GM13977 (cell line): Measurements from ENCODE around the gene FBN2.

ENCODE experiments used
- DNase-seq: peaks from one replicate; pipeline ENCODE4 v3.0.0; 2012; ENCODE audit warnings: low spot score
- in situ Hi-C: fragments of 300-500 bp; cut with MboI; formaldehyde crosslinking; loops from one replicate; pipeline ENCODE4 v1.12.0; 2022; ENCODE audit warnings: low sequenced_read_pairs, low pct_unique_long_range_greater_than_20kb, mixed read lengths, inconsistent platforms; ENCODE audit not compliant: unreplicated experiment
- TF ChIP-seq, protein P1 (sequence below): IDR thresholded peaks from 2 replicates; pipeline ENCODE4 v1.5.1; 2012; ENCODE audit warnings: mild to moderate bottlenecking, control low read depth; ENCODE audit not compliant: insufficient read depth; ENCODE audit errors: extremely low read depth, missing control alignments

The FBN2 gene

DNA sequence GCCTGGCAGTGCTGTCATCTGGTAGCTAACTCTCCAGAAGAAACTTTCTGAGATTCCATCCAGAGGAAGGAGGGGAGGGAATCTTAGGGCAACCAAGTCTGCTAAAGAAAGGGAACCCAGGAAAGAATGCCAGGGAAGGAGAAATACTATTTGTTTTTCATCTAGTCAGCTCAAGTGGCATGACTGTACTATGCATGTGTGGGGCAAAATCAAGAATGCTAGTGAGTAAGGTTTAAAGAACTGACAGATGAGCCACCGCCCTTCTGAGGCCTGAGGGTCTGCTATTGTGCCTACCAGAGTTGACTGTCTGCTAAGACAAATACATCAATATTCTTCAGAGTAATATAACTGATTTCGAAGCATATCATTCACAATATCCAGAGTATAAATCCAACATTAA, 250.3 kb downstream of the FBN2 start:
- TF ChIP-seq, protein P1, sequence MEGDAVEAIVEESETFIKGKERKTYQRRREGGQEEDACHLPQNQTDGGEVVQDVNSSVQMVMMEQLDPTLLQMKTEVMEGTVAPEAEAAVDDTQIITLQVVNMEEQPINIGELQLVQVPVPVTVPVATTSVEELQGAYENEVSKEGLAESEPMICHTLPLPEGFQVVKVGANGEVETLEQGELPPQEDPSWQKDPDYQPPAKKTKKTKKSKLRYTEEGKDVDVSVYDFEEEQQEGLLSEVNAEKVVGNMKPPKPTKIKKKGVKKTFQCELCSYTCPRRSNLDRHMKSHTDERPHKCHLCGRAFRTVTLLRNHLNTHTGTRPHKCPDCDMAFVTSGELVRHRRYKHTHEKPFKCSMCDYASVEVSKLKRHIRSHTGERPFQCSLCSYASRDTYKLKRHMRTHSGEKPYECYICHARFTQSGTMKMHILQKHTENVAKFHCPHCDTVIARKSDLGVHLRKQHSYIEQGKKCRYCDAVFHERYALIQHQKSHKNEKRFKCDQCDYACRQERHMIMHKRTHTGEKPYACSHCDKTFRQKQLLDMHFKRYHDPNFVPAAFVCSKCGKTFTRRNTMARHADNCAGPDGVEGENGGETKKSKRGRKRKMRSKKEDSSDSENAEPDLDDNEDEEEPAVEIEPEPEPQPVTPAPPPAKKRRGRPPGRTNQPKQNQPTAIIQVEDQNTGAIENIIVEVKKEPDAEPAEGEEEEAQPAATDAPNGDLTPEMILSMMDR, result no peak
- no peak for DNase-seq
- in situ Hi-C loops, result no loop called here

DNA sequence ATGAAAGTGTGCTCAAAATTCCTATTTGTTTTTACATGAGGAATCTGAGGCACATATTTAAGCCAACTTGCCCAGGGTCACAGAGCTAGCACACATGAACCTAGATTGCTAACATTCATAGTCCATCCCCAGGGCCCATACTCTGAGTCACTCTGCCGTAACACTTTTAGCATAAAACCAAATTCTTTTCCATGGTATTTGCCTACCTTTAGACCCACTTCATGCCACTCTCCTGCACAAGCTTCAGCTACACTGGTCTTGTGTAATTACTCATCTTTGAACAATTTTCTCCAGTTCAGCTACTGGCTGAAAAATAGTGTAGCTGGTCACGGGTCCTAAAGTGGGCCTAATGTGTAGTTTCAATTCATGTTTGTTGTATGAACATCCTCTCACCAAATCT, 253.8 kb downstream of the FBN2 start:
- in situ Hi-C loops, result no loop called here
- DNase-seq, result no peak

DNA sequence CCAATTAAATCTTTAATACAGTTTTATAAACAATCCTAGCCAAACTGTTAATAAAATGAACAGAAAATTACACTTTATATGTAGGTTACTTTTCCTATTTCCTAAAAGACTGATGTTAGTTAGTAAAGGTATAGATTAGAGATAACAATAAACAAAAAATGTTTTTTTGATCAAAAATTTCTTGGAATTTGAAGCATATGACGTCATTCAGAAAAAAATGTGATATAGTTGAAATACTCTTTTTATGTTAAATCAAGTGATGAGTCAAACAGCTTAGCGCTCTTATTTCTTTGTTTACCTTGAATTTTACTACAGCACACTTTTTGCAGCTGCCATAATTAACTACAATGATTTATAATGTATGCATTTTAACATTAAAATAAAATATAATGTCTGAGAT, 258.7 kb downstream of the FBN2 start:
- no peak for DNase-seq
- in situ Hi-C loops, result no loop called here
- TF ChIP-seq, protein P1, result no peak

More for the DNA sequence above, 253.8 kb downstream of the FBN2 start:
- TF ChIP-seq, protein P1, result no peak

DNA sequence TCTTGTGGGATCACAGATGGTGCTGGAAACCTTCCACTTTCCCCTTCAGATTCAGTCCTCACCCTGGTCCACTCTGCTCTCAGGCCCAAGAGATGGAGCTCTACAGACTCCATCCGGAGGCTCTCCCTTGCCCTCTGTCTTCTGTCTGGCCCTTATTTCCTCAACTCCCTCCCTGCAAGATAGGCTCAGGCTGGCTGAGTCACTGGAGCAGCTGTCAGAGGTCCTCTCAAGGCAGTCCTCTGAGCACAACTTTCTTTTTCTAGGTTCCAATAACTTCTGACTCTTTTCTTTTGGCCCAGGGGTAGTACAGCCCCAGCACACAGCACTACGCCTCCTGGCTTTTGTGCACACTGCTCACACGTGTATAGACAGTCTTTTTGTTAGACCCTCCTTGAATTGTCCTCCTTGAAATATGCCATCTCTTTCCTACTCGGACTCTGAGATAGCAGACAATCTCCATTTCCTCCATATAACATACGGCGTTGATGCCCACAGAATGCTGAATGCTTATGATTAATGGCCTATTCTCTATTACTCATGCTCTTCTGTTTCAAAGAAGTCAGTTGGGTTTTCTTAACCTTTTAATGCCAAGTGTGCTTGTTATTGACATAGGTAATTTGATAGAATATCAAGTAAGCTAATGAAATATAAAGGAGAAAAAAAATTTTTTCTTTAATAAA, 261.4 kb downstream of the FBN2 start:
- no peak for DNase-seq
- TF ChIP-seq, protein P1, result no peak
- in situ Hi-C loops, result no loop called here

DNA sequence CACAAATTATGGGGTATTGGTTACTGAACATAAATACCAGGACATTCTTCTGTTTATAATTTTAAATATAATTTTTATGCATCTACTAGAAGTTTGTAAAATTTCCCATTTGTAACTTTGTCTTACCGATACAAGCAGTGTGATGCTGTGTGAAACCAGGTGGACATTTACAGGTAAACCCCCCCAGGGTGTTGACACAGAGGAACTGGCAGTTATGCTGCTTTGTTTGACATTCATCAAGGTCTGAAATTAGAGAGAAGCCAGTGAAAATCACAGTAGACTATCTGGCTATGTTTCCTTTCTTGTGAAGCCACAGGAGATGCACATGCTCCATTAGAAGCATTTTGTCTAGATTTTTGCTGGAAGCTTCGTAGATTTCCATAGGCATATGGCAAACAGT, 263.6 kb downstream of the FBN2 start:
- TF ChIP-seq, protein P1, result no peak
- in situ Hi-C loops, result no loop called here

DNA sequence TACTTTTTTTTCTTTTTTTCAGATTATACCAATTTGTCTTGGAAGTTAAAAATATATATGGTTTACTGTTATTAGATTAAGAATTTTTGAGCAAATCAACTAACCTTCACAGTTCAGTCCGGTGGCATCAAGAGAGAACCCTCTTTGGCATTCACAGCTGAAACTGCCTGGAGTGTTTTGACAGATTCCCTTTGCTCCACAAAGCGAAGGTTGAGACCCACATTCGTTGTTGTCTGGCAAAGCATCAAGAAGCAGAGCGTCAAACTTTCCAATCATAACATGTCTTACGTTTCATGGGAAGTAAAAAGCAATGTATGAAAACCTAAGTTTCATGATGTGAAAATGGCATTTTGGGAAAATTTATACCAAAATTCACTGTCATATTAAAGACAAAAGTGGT, 264.3 kb downstream of the FBN2 start:
- TF ChIP-seq, protein P1, result no peak
- in situ Hi-C loops, result no loop called here
- no peak for DNase-seq

More for the DNA sequence above, 263.6 kb downstream of the FBN2 start:
- DNase-seq, result no peak

DNA sequence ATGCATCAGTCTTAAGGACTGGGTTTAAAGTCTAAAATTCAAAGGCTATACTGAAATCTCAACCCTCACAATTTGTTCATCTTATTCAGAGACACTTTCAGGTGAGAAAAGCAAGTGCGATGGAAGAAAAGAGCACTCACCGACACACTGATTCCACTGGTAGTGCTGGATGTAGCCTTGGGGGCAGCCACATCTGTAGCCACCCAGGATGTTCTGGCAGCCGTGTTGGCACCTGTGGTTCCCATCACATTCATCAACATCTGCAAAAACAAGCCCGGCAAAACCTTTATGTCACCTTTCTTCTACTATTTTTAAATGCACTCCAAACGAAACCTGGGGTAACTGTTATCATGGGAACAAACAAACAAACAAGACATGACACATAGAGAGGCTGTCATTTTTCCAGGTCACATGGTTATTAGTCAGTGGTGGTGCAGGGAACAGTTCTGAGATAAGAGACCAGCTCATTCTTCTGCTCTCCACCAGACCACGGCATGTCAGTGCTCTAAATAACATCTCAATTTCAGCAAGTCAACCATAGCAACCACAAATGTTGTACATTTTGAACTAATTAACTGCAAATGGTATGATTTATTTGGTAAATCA, 266.1 kb downstream of the FBN2 start:
- in situ Hi-C loops, result no loop called here
- TF ChIP-seq, protein P1, result no peak
- DNase-seq, result no peak
